Retinal pigment epithelial cell (primary cell): ENCODE data around the gene SLIT1.

ENCODE experiments used
- DNase-seq: peaks from one replicate; pipeline ENCODE4 v3.0.0-alpha.2; 2010; ENCODE audit warnings: low read depth
- H3K4me3 ChIP-seq: 2 replicates; pipeline ENCODE4 v1.5.1; 2011; ENCODE audit warnings: mild to moderate bottlenecking, low read length, control low read depth, moderate library complexity
- CTCF ChIP-seq: conservative IDR thresholded peaks from 2 replicates; pipeline ENCODE4 v1.5.1; 2011; ENCODE audit warnings: low read depth, low read length, control low read depth, inconsistent platforms

The SLIT1 gene

GRCh38 chr10:97101166-97101940 lies 84.4 kb downstream of the SLIT1 start:
- TF ChIP-seq CTCF = peak; percentile 11
- peak; percentile 14 for DNase-seq
- no peak overlapping the region for H3K4me3 ChIP-seq

- TF ChIP-seq CTCF = no peak
- no peak overlapping the region for H3K4me3 ChIP-seq
- DNase-seq = no peak
Observed at GRCh38 chr10:97100657-97101056, 85.1 kb downstream of the SLIT1 start.

GRCh38 chr10:97099868-97100267 lies 85.9 kb downstream of the SLIT1 start:
- no peak for TF ChIP-seq CTCF
- no peak overlapping the region for H3K4me3 ChIP-seq
- no peak for DNase-seq

GRCh38 chr10:97099089-97099488 lies 86.7 kb downstream of the SLIT1 start:
- DNase-seq = no peak
- TF ChIP-seq CTCF = no peak
- no peak overlapping the region for H3K4me3 ChIP-seq

- TF ChIP-seq CTCF = no peak
- DNase-seq = no peak
- H3K4me3 ChIP-seq = no peak overlapping the region
Observed at GRCh38 chr10:97097084-97097433, 88.7 kb downstream of the SLIT1 start.

GRCh38 chr10:97096261-97097083 lies 89.3 kb downstream of the SLIT1 start:
- no peak for TF ChIP-seq CTCF
- H3K4me3 ChIP-seq = no peak overlapping the region

More at GRCh38 chr10:97096261-97097083, 89.3 kb downstream of the SLIT1 start:
- no peak for DNase-seq
